Measurements from ENCODE around the gene DNAAF3. TPM values are rescaled to one million over a fixed set of nuclear protein-coding genes. Genes with fewer than 3 reads are reported as not detected.
A peak's percentile ranks its signal among the peaks of the same experiment; 100 is the strongest.
"Not testable (repeated sequence)": the region's sequence is repeated elsewhere in the genome, so short reads cannot be mapped to it uniquely, and the experiment has no call there.

The DNAAF3 gene
- total RNA-seq, result under 1 TPM in 2 of 4 donors, not detected in 2; 0.65 to 0.69 TPM

DNA sequence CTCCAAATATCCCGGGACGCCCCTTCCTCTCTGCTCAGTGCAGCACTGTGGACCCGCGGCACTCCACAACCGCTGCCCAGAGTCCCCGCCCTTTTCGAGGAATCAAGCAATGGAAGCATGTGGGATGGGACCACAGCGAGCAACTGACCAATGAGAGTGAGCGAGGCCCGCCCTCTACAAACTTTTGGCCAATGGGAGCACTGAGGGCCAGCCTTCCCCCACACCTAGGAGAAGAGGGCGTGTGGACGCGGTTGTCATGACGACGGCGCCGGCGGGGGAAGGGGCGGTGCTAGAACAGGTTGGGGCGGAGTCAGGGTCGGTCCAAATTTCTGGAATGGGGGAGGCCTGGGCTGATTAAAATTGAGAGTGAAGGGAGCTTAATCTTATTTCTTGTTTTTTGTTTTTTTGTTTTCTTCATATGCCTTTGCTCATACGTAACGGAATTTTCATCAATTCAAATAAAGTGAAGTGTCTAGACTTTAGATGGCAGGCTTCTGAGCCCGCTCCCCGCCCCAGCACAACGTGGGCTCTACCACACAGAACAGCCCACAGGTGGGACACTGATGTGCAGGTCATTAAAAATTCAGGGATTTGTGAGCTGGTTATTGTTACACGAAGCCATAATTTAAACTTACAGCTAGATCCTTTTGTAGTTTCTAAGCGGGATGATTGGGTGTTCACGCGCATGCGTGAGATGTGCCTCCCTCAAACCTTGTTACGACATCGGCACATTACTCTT lies at the start of gene DNAAF3:
DNAAF3 (minus strand) TSS at position 84 of the 739 bp plus-strand sequence. CDS start 200 bp downstream, outside the sequence.
- TF ChIP-seq, protein P1, sequence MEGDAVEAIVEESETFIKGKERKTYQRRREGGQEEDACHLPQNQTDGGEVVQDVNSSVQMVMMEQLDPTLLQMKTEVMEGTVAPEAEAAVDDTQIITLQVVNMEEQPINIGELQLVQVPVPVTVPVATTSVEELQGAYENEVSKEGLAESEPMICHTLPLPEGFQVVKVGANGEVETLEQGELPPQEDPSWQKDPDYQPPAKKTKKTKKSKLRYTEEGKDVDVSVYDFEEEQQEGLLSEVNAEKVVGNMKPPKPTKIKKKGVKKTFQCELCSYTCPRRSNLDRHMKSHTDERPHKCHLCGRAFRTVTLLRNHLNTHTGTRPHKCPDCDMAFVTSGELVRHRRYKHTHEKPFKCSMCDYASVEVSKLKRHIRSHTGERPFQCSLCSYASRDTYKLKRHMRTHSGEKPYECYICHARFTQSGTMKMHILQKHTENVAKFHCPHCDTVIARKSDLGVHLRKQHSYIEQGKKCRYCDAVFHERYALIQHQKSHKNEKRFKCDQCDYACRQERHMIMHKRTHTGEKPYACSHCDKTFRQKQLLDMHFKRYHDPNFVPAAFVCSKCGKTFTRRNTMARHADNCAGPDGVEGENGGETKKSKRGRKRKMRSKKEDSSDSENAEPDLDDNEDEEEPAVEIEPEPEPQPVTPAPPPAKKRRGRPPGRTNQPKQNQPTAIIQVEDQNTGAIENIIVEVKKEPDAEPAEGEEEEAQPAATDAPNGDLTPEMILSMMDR (IDR thresholded peaks at IDR 0.05), result no peak
- ATAC-seq (ENCODE audit: low FRiP score), result peak; percentile 98
- DNase-seq (ENCODE audit: low spot score), result peak; percentile 81

DNA sequence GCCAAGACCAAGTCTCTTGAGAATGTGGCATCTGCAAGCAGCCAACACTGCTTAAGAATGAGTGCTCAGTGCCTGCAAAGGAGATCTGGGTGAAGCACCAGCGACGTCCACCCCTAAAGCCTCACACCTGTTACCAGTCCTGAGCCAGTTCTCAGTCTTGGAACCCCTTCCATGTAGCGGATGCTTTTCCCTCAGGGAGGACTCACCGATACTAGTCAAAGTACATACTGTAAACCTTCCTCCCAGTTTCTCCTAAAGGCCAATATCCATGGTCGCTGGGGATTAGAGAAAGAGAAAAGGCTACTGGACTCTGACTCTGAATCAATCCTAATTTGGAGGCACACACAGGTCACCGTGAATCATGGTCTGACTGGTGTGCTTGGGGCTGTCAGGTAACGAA lies 47.1 kb upstream of the DNAAF3 start:
- no peak for ATAC-seq (ENCODE audit: low FRiP score)
- DNase-seq (ENCODE audit: low spot score), result no peak
- TF ChIP-seq, protein P1 (IDR thresholded peaks at IDR 0.05), result no peak

DNA sequence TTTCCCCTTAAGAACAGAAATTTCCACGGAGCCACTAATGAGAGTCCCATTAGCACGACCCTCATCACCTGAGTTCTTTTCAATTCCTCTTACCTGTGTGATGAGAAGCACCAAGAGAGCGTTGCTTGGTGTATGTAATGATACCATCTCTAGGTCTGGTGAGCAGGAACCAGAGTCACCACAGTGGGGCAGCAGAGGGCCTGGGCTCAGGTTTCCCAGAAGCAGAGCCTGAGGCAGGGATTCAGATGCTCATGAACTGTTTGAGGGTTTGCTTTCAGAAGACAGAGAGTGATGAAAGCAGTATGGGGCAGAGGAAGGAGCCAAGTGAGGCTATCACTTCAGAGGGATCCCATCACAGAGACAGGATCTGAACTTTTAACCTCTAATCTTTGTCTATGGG lies 46.0 kb upstream of the DNAAF3 start:
- no peak for ATAC-seq (ENCODE audit: low FRiP score)

DNA sequence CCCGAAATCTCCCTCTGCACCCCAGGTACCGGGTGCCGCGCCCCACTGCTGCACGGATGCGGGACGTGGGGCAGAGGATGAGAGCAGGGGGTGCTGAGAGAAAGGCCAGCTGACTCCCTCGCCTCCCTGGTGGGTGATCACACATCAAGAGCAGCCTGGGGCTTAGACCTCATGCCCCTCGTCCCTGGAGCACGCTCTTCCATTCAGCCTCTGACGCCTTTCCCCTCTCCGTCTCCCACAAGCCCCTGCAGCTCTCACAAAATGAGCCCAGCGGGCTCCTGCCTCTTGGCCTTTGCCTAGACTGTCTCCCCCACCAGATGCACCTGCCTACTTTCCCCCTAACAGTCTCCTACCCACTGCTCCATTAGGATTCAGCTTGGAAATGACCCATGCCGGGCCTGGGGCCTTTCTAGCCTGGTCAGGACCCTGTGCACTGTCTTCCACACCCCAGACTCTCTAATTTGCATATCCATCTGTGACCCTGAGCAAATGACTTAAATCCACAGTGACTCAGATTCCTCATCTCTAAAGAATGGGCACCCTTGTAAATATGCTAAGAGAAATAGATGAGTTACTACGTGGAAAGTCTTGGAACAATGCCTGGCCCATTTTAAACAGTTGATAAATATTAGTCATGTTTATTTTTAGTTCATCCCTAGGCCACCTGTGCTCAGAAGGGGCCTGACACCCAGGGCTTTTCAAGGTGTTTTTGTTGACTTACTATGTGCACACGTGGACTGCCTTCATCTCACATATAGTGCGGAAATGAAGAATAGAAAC lies 43.5 kb upstream of the DNAAF3 start:
- no peak for DNase-seq (ENCODE audit: low spot score)
- TF ChIP-seq, protein P1 (IDR thresholded peaks at IDR 0.05), result no peak
- ATAC-seq (ENCODE audit: low FRiP score), result peak; percentile 69

More for the DNA sequence above, 46.0 kb upstream of the DNAAF3 start:
- DNase-seq (ENCODE audit: low spot score), result no peak
- TF ChIP-seq, protein P1 (IDR thresholded peaks at IDR 0.05), result no peak

DNA sequence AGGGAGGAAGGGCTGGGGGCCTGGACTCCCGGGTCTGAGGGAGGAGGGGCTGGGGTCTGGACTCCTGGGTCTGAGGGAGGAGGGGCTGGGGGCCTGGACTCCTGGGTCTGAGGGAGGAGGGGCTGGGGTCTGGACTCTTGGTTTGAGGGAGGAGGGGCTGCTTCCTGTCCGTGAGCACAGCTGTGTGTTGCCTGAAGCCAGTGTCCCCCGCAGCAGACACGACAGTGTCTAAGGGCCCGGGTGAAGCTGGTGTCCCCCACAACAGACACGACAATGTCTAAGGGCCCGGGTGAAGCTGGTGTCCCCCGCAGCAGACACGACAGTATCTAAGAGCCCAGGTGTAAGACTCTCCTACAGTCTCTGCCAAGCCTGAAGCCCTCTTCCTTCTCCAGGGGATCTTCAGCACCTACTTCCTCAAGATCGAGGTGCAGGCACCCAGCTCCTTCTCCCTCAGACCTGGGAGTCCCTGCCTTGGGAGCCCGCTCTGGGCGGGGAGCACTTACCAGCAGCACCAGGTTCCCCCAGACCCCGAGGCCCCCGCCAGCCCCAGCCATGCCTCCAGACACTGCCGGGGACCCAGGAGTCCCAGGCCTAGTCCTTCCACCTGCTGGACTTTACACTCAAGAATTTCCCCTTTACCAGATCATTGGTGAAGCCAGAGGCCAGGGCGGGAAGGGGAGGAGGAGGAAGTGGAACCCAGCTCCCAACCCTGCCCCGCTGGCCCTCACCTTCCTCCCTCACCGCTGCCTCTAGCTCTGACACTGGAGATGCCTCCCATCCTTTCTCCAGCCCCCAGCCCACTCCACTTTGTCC lies 42.7 kb upstream of the DNAAF3 start, which contains the start of gene PTPRH:
PTPRH (minus strand) TSS at position 622 of the 813 bp plus-strand sequence; CDS start at position 554, 68 bp downstream.
- ATAC-seq (ENCODE audit: low FRiP score) (no peak), DNase-seq (ENCODE audit: low spot score) (no peak)
- TF ChIP-seq, protein P1 (IDR thresholded peaks at IDR 0.05), result no peak

DNA sequence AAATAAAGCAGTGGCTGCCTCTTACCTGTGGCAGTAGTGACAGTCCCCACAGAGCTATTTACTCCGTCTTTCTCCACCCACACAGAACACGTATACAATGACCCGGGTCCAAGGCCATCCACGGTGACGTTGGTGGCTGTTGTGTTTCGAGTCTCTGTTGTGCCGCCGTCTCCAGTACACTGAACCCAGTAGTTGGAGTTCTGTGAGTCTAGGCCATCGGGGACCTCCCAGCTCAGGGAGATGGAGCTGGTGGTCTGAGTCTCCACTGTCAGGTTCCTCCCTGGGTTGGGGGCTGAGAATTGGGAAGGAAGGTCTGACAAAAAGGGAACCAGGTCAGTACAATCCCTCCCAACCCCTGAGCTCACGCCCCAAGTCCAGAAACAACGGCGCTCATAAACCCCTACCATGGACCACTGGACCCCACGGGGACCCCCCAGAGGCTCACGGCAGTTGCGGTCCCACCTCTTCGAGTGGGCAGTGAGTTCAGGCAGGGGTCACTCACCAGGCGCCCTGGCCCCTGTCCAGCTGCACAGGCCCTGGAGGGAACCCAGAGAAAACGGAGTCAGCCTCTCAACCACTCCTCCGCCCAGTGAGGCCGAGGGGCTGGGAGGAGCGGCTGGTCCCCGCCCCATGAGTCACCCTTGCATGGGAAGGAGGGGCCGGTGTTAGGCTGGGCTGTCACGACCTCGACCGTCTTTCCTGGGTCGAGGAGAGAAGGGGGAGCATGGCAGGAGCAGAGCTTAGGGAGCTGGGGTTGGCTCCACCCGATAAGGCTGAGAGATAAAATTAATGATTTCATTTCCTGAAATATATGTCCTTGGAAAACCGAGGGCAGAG lies 40.5 kb upstream of the DNAAF3 start:
- DNase-seq (ENCODE audit: low spot score), result peak; percentile 61
- TF ChIP-seq, protein P1 (IDR thresholded peaks at IDR 0.05), result no peak
- peak; percentile 95 for ATAC-seq (ENCODE audit: low FRiP score)

DNA sequence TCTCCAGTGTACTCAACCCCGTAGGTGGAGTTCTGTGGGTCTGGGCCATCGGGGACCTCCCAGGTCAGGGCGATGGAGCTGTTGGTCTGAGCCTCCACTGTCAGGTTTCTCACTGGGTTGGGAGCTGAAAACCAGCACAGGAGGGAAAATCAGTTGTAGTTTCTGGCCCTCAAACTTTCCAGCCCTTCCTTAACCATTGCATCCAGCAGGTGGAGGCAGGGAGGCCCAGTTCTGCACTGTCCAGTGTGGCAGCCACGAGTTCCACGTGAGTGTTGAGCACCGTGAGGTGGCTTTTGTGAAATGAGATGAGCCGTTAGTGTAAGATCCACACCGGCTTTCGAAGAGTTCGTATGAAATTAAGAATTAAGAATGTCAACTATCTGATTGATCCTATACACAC lies 35.8 kb upstream of the DNAAF3 start:
- DNase-seq (ENCODE audit: low spot score); ATAC-seq (ENCODE audit: low FRiP score): not testable (repeated sequence)

All from omental fat pad (tissue), 4 donors.